Tongue (tissue), 2 donors: ENCODE measurements around the gene IGF1R. TPM values are rescaled to one million over a fixed set of nuclear protein-coding genes. Genes with fewer than 3 reads are reported as not detected.

Experiments used
- DNase-seq: peaks from one replicate; pipeline ENCODE4 v3.0.0-alpha.2; 2015
- total RNA-seq: library from RNA; depleted of rRNA; stranded (reverse); fragments of >200 nt; gene quantifications from one replicate; pipeline ENCODE4 v1.2.3, GENCODE V29; 2014

The IGF1R gene
- total RNA-seq, 1 donor from 2014 or later, result 67.6 TPM

- DNase-seq, result no peak
These were observed 178.9 kb downstream of the IGF1R start for GRCh38 chr15:98827217-98827616.

DNA sequence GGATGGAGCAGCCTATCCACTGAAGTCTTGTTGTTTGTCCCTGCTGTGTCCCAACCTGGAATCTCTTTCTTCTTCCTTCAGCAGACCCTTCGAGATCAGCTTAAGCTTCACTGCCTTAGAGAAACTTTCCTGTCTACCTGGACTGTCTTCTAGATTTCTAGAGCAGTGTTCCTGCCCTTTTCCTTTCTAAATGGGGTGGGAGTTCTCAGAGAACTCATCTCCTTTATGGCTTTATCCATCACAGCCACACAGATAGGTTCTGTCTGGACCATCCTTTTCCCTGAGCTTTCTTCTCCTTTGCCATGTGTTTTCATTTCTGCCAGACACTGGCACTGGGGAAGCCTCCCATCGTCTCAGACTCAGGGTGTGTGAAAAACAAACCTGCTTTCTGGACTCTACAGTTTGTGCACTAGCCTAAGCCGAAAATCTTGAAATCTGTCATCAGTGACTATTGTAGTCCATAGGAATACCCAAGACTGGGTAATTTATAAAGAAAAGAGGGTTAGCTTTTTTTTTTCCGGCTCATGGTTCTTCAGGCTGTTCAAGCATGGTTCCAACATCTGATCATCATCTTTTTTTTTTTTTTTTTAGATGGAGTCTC is 181.8 kb downstream of the IGF1R start:
- no peak for DNase-seq

GRCh38 chr15:98834976-98835375 is 186.6 kb downstream of the IGF1R start:
- DNase-seq, result no peak

- DNase-seq, result no peak
These were observed 187.5 kb downstream of the IGF1R start for GRCh38 chr15:98835876-98836275.

DNA sequence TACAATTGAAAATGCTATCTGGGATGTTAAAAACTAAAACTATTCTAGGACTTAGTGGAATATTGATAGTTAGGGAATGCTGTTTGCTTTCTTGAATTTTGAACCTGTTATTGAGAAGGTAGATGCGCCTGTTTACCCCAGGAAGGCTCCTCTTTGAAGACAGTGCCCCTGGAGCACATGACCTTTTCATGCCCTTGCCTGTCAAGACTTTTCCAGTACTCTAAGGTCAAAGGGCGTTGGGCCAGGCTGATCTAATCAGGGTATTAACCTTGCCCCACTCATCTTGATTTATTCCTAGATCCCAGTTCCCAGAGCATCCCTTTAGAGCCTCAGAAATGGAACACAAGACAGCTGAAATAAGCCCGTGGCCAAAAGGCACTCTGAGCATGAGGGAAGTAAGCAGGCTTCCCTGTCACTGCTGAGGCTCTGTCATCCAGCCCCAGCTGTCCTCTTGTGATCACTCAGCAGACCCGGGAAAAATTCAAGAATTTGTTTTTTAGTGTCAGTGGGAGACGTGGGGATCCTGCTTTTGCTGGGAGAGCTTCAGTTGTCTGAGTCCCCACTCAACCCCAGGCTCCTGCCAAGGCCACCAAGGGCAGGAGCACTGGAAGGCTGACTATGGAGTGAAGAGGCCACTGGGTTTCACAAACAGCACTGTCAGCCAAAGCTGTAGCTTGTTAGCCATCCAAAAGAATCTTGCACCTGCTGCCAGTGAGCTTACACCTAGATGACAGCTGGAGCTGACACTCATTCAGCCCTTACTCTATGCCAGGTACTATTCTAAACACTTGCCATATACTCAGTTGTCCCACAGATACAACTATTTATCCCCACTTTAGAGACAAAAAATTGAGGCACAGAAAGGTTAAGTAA is 190.3 kb downstream of the IGF1R start:
- DNase-seq, result peak; percentile 82

GRCh38 chr15:98840053-98840452 is 191.7 kb downstream of the IGF1R start:
- DNase-seq, result peak; percentile 44

- DNase-seq, result no peak
These were observed 193.2 kb downstream of the IGF1R start for GRCh38 chr15:98841419-98841970.

DNA sequence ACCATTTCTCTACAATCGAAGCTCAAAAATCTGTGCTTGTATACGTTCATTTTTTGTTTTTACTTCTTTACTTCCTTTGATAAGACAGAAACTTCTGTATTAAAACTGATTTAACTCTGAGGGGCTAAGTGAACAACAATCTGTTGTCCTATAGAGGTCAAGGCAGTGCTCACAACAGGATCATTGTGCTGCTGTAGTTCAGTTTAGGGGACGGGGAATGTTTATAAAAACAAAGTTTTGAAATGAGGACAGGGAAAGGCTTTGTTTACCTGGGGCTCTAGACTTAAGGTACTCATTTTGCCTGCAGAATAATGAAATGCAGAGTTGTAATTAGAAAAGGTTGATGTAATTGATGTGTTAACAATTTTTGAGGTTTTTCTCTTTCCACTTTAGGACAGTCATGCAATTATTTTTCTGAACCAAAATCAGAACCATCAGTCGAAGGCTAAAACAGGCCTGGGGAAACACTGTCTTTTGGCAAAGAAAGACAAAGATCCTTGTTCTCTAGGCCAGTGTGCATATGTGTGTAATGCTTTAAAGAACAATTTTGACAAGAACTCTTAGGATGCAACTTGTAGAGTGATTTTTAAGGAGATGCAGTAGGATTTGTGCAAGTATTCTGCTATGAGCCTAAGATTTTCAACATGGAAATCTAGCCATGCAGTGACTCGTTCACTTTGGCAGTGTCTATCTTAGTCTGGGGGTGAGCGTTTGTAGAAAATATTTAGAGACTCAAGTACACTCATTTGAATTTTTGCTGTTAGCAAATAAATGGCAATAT is 194.0 kb downstream of the IGF1R start:
- DNase-seq, result no peak

DNA sequence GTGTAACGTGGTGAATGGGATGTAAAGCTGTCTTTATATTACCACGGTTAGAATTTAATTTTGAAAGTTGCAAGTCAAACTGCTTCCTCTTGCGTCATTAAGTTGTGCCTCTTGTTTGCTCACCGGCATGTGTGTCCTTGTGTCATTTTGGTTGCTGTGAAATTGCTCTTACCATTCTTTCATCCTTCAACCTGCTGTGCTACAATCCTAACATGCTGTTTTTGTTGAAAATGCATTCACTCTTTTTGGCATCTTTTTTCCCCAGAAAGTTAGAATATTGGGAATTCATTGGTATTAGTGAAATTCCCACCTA is 194.6 kb downstream of the IGF1R start:
- DNase-seq, result no peak

DNA sequence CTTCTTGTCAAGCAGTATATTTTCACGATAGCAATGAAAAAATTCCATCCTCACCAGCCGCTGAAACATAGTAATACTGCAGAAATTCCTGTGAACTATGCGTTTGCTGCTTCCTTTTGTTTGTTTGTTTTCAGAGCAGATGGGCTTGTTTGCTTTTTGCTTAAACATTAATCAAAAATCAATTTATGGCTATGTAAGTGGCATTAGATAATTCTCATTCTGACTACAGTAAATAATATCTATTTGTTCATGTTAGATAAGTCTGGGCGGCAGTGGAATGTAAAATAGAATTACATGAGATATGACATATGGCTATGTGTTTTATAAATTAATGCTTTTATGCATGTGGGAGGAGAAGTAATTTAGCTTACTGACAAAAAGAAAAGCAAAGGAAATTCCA is 195.5 kb downstream of the IGF1R start:
- no peak for DNase-seq

- DNase-seq, result no peak
These were observed 195.9 kb downstream of the IGF1R start for GRCh38 chr15:98844261-98844660.

DNA sequence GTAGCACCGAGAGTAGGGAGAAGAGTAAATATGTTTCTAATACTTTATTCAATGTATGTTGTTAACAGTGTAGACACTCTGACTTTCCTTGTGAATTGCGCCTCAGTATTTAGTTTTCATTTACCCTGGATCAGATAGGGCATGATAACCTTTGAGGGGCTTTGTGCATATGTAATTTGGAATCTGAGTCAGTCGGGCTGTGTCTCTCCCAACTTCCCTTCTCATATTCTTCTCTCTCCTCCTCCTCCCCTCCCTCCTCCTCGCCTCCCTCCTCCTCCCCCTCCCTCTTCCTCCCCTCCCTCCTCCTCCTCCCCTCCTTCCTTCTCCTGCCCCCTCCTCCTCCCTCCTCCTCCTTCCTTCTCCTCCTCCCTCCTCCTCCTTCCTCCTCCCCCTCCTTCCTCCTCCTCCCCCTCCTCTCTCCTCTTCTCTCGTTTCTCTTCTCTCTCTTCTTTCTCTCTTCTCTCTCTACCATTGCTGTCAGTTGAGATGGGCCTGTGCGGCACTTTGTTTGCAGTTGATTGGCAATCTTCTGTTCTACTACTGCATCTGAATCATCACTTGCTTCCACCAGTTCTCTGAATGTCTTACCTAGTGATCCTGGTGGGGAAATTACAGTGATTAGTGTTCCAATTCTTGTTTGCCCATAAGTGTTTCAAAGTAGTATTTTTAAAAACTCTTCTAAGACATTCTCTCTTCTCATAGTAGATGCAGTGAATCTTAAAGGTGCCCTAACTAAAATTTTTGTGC is 197.0 kb downstream of the IGF1R start:
- DNase-seq, result no peak

- peak; percentile 82 for DNase-seq
These were observed 202.7 kb downstream of the IGF1R start for GRCh38 chr15:98850961-98851572.

GRCh38 chr15:98853161-98853560 is 204.8 kb downstream of the IGF1R start:
- DNase-seq, result peak; percentile 95

DNA sequence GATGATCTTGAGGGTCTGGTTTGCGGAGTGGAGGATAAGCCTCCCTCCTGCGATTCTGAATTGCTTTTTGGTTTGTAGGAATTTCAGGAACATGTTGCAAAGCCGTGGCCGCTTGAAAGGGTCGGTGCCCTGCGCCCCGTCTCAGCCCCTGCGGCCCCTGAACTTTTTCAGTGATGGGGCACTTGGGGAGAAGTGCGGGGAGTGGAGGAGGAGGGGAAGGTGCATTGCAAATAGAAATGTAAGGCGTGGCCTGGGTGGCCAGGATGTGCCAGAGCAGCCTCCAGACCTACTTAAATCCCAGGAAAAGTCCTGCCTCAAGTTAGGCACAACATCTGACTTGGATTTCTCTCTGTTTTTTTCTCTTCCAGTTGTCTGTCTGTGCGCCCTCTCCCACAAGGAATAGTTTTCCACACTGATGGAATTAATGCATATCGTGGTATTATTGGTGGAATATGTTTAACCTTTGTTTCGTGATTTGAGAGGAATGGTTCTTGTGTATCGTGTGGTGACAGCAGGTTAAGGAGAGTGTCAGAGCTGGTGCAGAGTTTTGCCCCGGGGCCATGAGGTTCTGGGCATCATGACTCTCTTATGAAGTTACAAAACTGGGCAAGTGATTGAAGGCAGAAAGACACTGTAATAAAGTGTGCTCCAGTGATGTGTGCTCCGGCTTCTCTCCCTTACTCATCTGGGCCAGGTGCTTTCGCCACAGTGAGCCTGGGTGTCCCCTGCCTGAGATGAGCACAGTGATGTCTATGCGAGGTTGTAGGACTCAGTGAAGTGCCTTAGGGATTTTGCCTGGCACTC is 205.5 kb downstream of the IGF1R start:
- DNase-seq, result no peak

- no peak for DNase-seq
These were observed 206.2 kb downstream of the IGF1R start for GRCh38 chr15:98854496-98854895.

- no peak for DNase-seq
These were observed 206.9 kb downstream of the IGF1R start for GRCh38 chr15:98855067-98855814.

DNA sequence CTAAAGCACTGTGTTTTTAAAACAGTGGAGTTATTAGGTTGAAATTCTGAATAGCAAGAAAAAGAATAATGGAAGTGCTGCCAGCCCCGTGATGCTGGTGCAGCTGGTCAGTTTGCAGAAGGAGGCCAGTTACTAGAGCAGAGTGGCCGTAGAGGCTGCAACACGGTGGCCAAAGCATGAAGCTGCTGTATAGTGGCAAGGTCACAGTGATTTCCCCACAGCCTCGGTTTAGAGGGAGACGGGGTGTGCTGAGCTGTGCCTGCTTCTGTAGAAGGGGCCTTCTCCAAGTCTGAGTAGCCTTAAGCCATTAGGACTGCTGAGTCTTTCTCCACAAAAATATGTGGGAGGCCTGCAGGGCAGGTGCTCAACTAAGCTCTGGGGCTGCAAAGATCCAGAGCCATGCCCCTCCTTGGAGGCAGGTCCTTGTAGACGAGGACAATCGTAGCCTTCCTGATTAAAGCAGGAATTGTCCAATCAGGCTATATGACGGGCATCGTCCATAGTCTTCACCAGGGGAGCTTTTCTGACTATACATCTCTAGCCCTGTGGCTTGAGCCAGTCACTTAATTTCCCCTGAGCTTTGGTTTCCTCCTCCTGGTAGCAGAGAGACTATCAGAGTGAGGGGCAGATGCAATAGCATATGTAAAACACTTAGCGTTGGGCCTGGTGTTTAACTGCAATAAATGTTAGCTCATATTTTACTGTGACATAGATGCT is 207.6 kb downstream of the IGF1R start:
- DNase-seq, result no peak

DNA sequence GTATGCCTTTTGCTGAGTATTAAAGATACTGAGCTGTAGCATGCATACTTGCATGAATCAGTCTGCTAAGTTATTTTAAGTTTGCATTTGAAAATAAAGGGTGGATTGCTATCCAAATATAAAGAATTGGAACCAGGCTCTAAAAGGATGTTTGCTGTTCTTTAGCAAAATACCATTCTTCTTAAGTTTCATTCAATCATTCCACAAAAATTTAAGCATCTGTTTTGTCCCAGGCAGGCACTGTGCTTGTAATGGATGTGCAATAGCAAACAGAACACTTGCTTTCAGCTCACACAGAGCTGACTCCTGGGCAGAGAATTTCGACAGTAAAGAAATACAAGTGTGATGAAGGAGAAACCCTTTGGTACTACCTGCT is 208.2 kb downstream of the IGF1R start:
- DNase-seq, result peak; percentile 35
